GM12874 (cell line): ENCODE measurements around the gene RNPEP.

ENCODE experiments used
- CTCF ChIP-seq: IDR thresholded peaks from 2 replicates; pipeline ENCODE4 v1.5.1; 2011; ENCODE audit warnings: low read depth, mild to moderate bottlenecking, control low read depth, low read length, moderate library complexity; ENCODE audit not compliant: insufficient read depth

The RNPEP gene

GRCh38 chr1:202047977-202048376, 65.5 kb downstream of the RNPEP start:
- no peak for TF ChIP-seq CTCF

GRCh38 chr1:202049129-202049528, 66.7 kb downstream of the RNPEP start:
- TF ChIP-seq CTCF = no peak

- TF ChIP-seq CTCF = no peak
Measured at GRCh38 chr1:202054094-202054493, 71.6 kb downstream of the RNPEP start.
